Activated CD8-positive, alpha-beta memory T cell treated with anti-CD3 and anti-CD28 coated beads for 1 hour (primary cell): ENCODE measurements around the gene DIP2C.
"Not testable (repeated sequence)": the region's sequence is repeated elsewhere in the genome, so short reads cannot be mapped to it uniquely, and the experiment has no call there.

Source experiments
- DNase-seq, 2 donors: peaks; one replicate each; pipeline ENCODE4 v3.0.0-alpha.2; 2020; ENCODE audit warnings: low read depth in 1 of 2; ENCODE audit errors: extremely low read depth in 1 of 2

DIP2C gene

DNA sequence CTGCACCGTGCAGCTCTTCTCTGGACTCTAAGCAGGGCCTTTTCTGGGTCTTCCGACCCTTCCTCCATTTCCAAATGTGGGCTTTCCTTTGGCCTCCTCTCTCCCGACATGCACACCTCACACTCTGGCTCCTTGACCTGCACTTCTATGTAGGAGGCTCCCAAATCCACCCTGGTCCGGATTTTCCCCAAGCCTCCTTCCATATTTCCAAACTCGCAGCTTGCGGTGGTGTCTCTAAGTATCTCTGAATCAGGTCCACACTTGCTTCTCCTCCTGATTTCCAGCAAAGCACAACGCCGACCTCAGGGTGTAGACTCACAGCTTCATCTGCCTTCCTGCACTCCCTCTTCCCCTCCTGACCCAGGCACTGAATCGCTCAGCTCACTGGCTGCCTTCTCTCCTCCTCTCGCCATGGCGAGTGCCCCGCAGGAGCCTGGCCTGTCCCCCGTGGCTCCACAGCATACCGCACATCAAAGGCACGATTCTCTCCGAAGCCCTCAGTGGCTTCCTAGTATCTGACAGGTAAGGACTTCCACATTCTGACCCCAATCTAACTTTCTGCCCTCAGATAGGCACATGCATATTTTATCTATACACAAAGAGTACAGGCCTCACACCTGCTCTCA is 27.8 kb downstream of the DIP2C start:
- no peak for DNase-seq

DNA sequence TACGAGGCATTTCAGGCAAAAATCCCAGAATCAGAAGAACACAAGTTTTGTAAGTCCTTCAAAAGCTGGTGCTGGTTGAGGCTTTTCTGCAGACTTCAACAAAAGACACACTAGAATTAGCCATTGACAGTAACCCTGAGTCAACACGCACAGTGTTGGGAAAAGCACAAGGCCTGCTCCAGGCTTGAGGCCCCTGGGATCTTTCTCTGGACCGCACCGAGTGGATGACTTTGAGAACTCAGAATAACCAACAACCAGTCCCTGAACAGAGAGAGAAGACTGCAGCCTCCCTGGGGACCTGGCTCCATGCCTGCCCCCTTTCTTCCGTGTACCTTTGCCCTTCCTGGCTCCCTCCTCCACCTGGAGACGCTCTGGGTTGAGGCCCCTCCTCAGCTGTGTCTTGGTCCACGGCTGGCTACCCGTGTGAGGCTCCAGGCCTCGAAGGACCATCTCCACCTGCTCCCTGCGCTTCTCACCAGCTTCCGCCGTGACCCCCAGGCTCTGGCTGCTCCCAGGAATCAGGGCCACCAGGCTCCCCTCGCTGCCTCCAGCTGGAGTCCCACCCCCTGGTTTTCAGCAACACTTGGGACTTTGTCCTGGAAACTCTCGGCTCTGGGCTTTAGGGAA is 28.4 kb downstream of the DIP2C start:
- DNase-seq, result no peak

DNA sequence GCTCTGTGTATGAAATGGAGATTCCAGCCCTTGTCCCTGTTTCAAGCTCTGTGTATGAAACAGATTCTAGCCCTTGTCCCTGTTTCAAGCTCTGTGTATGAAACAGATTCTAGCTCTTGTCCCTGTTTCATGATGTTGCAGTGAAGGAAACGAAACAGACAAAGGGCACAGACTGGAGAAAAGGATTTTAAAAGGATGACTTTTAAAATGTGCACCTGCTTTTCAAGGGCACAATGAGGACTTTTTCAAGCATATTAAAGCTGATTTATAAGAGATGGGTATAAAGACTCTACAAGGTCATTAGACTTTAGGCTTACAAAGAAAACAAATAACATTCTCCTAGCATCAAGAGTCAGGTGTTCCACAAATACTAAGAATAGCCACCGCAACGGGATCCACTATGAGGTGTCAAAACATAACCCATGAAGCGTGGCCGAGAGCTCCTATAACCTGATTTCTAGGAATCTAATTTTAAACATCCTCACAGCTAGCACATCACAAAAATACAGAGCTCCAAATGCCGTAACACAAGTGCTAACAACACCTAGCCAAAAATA is 29.0 kb downstream of the DIP2C start:
- no peak for DNase-seq

DNA sequence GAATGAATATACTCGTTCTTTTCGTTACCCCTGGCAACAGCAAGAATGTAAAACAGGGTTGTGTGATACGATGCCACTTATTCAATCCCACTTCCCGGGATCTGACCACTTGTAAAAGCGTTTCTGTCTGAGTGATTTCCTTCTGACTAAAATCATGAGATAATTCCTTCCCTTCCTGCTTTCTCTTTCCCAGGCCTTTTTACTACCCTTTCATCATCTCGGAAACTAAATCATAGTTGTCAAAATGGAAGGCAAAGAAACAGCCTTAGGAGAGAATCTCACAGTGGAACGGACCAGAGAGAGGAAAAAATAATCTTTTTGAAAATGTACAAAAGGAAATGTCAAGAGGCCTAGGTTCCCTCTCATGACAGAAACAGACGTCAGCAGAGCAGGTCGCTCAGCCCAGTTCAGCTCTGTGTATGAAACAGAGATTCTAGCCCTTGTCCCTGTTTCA is 29.8 kb downstream of the DIP2C start:
- no peak for DNase-seq

DNA sequence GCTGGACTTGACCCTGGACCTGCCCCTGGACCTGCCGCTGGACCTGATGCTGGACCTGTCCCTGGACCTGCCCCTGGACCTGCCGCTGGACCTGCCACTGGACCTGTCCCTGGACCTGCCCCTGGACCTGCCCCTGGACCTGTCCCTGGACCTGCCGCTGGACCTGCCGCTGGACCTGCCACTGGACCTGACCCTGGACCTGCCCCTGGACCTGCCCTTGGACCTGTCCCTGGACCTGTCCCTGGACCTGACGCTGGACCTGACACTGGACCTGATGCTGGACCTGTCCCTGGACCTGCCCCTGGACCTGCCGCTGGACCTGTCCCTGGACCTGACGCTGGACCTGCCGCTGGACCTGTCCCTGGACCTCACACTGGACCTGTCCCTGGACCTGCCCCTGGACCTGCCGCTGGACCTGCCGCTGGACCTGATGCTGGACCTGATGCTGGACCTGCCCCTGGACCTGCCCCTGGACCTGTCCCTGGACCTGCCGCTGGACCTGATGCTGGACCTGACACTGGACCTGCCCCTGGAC is 31.6 kb downstream of the DIP2C start:
- DNase-seq, result not testable (repeated sequence)

DNA sequence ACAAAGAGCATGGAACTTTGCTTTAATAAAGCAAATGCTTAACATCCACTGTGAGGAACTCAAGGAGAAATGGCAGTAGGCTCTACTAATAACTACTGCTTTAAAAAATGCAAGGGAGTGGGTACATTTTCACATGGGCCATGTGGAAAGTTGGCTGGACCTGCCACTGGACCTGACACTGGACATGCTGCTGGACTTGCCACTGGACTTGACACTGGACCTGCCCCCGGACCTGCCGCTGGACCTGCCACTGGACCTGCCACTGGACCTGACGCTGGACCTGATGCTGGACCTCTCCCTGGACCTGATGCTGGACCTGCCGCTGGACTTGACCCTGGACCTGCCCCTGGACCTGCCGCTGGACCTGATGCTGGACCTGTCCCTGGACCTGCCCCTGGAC is 32.6 kb downstream of the DIP2C start:
- DNase-seq, result no peak

DNA sequence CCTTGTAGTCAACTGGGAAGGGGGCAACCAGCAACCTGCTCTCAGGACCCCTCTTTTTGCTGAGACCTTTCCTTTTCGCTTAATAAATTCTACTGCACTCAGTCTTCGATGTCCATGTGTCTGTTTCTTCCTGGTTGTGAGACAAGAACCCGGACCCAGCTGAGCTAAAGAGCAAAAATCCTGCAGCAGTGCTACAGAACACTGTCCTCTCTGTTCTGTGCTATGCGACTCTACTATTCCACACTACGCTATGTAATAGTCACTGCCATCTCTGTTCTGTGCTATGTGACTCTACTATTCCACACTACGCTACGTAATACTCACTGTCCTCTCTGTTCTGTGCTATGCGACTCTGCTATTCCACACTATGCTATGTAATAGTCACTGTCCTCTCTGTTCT is 34.3 kb downstream of the DIP2C start:
- DNase-seq, result no peak

DNA sequence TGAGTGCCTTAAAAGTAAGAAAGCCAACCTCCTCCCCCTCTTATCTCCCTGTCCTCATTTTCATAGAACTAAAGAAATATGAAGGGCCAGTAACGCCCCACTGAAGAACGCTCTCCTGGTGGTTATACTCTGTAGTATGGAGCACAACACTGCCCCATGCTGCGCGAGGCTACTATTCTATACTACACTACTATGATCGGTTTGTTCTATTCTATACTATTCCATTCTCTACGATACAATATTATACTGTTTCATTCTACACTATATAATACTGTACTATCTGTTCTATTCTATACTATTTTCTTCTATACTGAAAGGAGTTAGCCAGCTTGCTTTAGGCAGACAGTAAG is 34.8 kb downstream of the DIP2C start:
- no peak for DNase-seq

DNA sequence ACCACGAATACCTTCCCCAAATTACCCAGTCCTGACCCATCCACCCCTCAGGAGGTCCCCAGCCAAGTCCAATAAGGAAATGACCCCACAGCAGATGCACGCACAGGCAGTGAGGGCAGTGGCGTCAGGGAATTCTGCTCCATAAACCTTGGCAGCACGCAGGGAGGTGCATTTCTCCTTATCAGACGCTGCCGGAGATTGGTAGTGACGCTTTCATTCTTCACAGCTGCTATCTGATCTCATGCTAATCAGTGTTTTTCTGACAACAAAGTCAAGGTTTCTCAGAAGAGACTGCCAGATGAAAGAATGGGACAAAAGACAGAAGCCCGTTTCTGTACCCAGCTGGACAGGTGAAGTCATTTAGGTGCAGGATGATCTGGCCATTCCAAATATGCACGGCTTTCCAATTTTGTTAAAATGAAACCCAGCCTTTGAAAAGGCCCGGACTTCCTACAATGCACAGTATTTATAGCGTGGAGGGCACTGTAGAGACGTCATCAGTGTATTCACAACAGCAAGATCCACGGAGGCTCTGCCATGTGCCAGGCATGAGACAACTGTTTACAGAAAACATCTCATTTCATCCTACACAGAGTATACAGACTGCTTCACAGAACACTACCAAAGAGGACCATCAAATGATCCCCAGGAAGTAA is 35.3 kb downstream of the DIP2C start:
- DNase-seq, result no peak

DNA sequence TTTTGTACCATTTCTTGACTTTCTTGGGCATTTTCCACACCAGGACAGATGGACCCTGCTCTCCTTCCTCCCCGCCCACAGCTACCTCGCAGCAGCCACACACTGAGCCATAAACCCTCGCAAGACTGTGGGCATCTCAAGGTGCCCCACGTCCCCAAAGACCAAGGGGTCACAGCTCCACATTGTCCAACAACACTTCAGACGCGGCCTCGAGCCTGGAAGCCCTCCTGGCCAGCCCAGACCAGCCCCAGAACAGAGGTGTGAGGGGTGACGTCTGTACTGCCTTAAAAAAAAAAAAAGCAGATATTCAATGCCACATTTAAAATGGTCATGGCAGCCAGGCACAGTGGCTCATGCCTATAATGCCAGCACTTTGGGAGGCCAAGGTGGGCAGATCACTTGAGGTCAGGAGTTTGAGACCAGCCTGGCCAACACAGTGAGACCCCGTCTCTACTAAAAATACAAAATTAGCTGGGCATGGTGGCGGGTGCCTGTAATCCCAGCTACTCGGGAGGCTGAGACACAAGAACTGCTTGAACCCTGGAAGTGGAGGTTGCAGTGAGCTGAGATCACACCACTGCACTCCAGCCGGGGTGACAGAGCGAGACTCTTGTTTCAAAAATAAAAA is 36.5 kb downstream of the DIP2C start:
- DNase-seq, result not testable (repeated sequence)

DNA sequence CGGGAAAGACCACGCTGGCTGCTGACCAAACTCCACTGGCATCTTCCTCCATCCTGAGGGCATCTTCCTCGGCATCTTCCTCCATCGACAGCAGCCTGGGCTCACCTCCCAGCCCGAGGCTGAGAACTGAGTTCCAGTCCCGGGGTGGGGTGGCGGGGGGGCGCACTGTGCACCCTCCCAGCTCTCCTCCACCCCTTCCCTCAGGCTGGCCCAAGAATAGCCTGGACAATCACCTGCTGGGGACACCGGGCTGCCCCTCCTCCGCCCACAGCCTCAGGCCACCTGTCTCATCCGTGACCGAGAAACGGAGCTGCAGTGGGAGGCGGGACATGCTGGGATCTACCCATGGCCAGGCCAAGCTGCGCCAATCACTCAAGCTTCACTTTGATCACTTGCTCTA is 37.2 kb downstream of the DIP2C start:
- no peak for DNase-seq

DNA sequence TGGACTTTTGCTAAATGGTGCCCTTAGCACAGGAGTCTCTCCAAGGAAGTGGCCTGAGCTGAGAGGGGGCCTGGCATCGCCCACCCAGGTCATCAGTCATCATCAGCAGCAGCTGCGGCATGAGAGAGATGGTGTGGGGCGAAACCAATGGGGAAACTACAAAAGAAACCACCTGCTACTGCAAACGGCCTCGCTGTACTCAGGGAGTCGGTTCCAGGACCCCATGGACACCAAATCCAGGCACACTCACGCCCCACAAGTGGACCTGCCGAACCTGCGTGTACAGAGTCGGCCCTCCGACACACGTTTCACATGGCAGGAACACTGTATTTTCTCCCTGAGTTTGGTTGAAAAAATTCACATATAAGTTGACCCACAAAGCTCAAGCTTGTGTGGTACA is 37.8 kb downstream of the DIP2C start:
- no peak for DNase-seq

DNA sequence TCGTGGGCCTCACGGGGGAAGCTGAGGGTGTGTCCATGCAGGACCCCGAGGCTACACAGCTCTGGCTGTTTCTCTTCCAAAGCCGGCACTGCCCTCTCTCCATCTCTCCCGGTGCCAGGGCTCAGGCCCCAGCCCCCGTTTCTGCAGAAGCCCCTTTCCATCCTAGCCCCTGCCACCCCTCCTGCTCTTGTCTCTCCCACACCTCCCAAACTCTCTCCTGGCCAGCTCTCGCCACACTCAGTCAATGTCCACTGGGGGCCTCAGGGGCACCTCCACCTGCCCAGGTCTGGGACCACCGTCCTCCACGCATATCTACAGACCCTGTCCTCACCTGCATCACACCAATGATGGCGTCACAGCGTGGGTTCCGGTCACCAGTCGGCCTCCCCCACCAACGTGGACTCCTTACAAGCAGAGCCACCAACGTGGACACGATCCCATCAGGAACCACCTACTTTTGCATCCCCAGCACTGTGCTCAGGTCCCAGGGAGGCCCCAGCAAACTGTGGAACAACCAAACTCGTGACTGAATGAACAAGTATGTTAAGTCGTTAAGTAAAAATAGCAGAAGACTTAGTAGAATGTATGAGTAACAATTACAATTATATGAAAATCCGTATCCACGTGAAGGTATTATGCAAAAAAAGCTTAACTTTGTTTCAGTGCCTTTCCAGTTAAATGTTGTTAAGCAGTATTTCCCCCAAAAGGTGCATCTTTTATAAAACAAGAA is 38.4 kb downstream of the DIP2C start:
- no peak for DNase-seq

DNA sequence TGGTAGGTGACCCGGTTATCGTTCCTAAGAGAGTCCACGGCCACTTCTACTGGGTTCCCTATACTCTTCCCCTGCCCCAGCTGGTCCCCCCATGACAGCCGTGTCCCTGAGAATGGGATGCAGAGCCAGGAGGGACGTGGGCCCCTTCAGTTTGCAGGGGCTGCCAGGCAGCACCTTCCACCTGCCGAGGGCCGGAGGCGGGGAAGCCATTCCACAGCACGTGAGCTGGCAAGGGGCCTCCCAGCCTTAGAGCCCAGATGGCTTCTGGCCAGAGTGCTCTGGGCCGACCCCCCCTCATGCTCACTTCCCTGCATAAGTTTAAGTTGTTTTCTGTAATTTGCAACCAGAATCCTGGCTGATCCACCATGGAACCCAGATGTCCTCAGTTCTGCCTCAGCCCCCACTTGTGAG is 39.0 kb downstream of the DIP2C start:
- DNase-seq, result no peak

DNA sequence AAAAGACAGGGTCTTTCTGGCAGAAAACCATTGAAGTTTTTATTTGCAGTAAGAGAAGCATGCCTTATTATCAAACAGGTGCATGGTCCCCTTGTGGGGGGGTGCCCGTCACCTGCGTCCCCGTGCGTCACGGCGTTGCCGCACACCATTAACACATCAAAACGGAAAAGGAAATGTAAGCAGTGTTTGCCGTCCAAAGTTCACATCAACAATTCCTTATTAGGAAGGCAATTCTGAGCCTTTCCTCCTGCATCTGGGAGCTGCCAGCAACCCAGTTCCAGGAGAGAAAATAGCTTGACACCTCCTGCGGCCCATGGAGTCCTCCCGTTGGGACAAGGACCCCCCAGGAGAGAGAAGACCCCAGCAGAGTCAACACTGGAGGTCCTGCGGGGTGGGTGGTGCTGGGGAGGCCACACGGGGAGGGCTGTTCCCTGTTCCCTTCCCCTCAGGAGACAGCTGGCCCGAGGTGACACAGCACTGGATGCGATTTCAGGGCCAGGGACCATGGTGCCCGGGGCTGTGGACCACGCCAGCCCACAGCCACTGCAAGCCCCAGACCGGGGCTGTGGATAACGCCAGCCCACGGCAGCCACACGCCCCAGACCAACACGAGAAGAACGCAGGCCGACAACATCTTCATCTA is 39.5 kb downstream of the DIP2C start:
- DNase-seq, result no peak

DNA sequence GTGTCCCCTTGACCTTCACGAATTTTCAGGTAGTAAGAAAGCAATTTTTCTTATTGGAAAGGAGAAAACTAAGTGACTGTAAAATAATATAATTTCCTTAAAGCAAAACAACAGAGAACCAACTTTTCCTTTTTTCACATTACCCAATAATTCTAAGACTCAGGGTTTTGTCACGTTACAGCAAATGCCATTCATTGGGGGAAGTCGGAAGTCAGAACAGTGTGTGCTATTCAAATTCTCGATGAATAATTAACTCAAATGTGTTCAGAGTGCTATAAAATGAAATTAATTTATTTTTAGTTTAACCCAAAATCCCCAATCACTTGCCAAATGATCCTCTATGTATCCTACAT is 40.0 kb downstream of the DIP2C start:
- no peak for DNase-seq

DNA sequence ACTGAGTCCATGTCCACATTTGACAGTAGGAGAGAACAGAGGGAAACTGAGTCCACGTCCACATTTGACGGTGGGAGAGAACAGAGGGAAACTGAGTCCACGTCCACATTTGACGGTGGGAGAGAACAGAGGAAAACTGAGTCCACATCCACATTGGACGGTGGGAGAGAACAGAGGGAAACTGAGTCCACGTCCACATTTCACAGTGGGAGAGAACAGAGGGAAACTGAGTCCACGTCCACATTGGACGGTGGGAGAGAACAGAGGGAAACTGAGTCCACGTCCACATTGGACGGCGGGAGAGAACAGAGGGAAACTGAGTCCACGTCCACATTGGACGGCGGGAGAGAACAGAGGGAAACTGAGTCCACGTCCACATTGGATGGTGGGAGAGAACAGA is 42.4 kb downstream of the DIP2C start:
- not testable (repeated sequence) for DNase-seq

DNA sequence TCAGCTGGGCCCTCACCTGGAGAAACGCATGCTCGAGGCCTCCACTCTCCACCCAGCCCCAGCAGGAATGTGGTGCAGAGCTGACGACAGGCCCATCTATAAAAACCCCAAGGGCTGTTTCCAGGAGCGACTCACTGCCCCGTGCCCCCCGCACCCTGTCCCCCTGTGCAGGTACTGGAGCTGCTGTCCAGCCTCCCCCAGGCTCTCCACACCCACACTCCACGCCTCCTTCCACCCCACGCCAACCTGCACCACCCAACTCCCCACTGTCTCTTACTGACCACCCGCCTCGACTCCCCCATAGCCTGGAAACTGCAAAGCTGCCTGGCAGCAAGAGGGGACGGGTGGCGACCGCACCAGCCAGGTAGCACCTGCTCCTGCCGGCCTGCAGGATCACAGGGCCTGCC is 43.3 kb downstream of the DIP2C start:
- DNase-seq, result no peak

DNA sequence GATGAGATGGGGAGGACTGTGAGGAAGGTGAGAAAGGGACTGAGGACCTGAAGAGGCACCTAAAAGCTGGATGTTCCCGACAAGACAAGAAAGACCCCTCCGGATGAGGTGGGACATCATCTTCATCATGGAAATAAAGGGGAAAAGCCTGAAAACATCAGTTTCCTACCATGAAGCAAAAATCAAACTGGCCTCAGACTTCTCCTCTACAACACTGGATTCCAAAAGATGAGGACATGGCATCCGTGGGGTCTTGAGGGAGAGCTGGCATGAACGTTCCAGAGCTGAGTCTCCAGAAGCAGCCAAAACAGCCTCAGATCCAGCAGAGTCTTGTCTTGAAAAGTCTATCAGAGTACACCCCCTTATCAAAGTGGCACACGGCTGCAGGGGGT is 44.5 kb downstream of the DIP2C start:
- no peak for DNase-seq
